Measurements from ENCODE around the gene PTPRO.

GRCh38 chr12:15485466-15485865 is 163.2 kb downstream of the PTPRO start:
- no peak for TF ChIP-seq CTCF (conservative IDR thresholded peaks at IDR 0.05; ENCODE audit: low read depth, low read length)
- no peak for TF ChIP-seq EZH2 (IDR thresholded peaks at IDR 0.05; ENCODE audit: borderline replicate concordance, low read depth, low read length, poor library complexity, severe bottlenecking)

Data from A673 (cell line).